K562 (cell line): ENCODE measurements around the gene MEA1. TPM values are rescaled to one million over a fixed set of nuclear protein-coding genes. Genes with fewer than 3 reads are reported as not detected.

Experiments
- CBX3 ChIP-seq, 2 experiments: IDR thresholded peaks; 1 replicate in 1 of 2; 2 replicates in 1 of 2; pipeline ENCODE4 v1.6.1; 2012; ENCODE audit warnings: inconsistent platforms in 2 of 2, low read length in 2 of 2, borderline replicate concordance in 1 of 2, control low read depth in 1 of 2
- DIDO1 ChIP-seq: fragments of 450-650 bp; IDR thresholded peaks from 2 replicates; pipeline ENCODE4 v1.6.1; 2016; ENCODE audit warnings: low read depth, missing biosample characterization, missing genetic modification characterization
- GATAD2A ChIP-seq: fragments of 450-650 bp; IDR thresholded peaks from 2 replicates; pipeline ENCODE4 v1.6.1; 2017
- HDGF ChIP-seq: fragments of 450-650 bp; IDR thresholded peaks from 2 replicates; pipeline ENCODE4 v1.6.1; 2016
- HNRNPUL1 ChIP-seq: fragments of 200-400 bp; formaldehyde crosslinking; IDR thresholded peaks from 2 replicates; pipeline ENCODE4 v1.6.1; 2017; ENCODE audit warnings: low read length
- KAT7 ChIP-seq: sonication (generic); formaldehyde crosslinking; IDR thresholded peaks from 2 replicates; pipeline ENCODE4 v1.8.0; 2022; ENCODE audit warnings: missing genetic modification reagents, mild to moderate bottlenecking, borderline replicate concordance
- KDM1A ChIP-seq, 2 experiments: fragments of 450-650 bp; IDR thresholded peaks; 2 replicates each; pipeline ENCODE4 v1.6.1; 2016; ENCODE audit warnings: mild to moderate bottlenecking in 2 of 2
- MCM2 ChIP-seq: fragments of 450-650 bp; IDR thresholded peaks from 2 replicates; pipeline ENCODE4 v1.6.1; 2017; ENCODE audit warnings: low read depth, mild to moderate bottlenecking
- MCM3 ChIP-seq: fragments of 450-650 bp; IDR thresholded peaks from 2 replicates; pipeline ENCODE4 v1.6.1; 2016
- MED1 ChIP-seq: sonication (generic); formaldehyde crosslinking; IDR thresholded peaks from 2 replicates; pipeline ENCODE4 v1.8.1; 2023; ENCODE audit warnings: missing genetic modification reagents, borderline replicate concordance
- MEF2D ChIP-seq: conservative IDR thresholded peaks from 2 replicates; pipeline ENCODE4 v1.6.1; 2016; ENCODE audit warnings: low read depth, missing genetic modification characterization, missing compliant biosample characterization
- RBM34 ChIP-seq: fragments of 200-400 bp; formaldehyde crosslinking; IDR thresholded peaks from 2 replicates; pipeline ENCODE4 v1.6.1; 2018; ENCODE audit warnings: low read length, borderline replicate concordance; ENCODE audit not compliant: insufficient read depth
- SMARCA5 ChIP-seq: fragments of 450-650 bp; IDR thresholded peaks from 2 replicates; pipeline ENCODE4 v1.6.1; 2016
- TEAD1 ChIP-seq, 2 experiments: fragments of 450-650 bp in 1 of 2; sonication (generic) in 1 of 2; formaldehyde crosslinking; IDR thresholded peaks; 2 replicates each; pipeline versions ENCODE4 v1.4.0 to v1.8.0; 2020 to 2022; ENCODE audit warnings: mild to moderate bottlenecking in 2 of 2, missing genetic modification reagents in 1 of 2
- TSHZ1 ChIP-seq: fragments of 250-450 bp; sonication (Bioruptor Pico); IDR thresholded peaks from 2 replicates; pipeline ENCODE4 v1.4.0; 2020; ENCODE audit warnings: mild to moderate bottlenecking, moderate library complexity
- ZKSCAN8 ChIP-seq: fragments of 200-800 bp; sonication (Bioruptor generic); IDR thresholded peaks from 2 replicates; pipeline ENCODE4 v1.6.1; 2016; ENCODE audit warnings: missing genetic modification characterization, missing compliant biosample characterization
- ZNF583 ChIP-seq: fragments of 250-450 bp; sonication (Bioruptor Pico); IDR thresholded peaks from 2 replicates; pipeline ENCODE4 v1.4.0; 2020
- ZNF740 ChIP-seq, 3 experiments: fragments of 200-800 bp in 1 of 3; sonication (Bioruptor generic) in 1 of 3; sonication (generic) in 1 of 3; formaldehyde crosslinking in 1 of 3; IDR thresholded peaks; 2 replicates each; pipeline versions ENCODE4 v1.6.1 to v1.8.0; 2016 to 2022; ENCODE audit warnings: mild to moderate bottlenecking in 2 of 3, missing compliant biosample characterization in 2 of 3, missing genetic modification characterization in 2 of 3, missing genetic modification reagents in 1 of 3
- polyA plus RNA-seq, 8 experiments: library from polyadenylated mRNA; depleted of rRNA in 4 of 8; stranded (reverse) in 5 of 8; unstranded in 3 of 8; fragments of >200 nt; fragmentation: Nextera tagmentation in 2 of 8; fragmentation: Illumina TruSeq in 1 of 8; extraction: Ambion mirVana in 2 of 8; extraction: Trizol in 1 of 8; gene quantifications; 2 replicates each; pipeline versions ENCODE4 v1.2.1 to v1.2.3, GENCODE V29; 2011 to 2014; ENCODE audit warnings: inconsistent platforms in 1 of 8, missing spikeins in 1 of 8
- total RNA-seq, 7 experiments: library from RNA; depleted of rRNA in 6 of 7; stranded (reverse); fragments of >200 nt in 6 of 7; fragmentation: Illumina TruSeq in 2 of 7; extraction: Trizol in 2 of 7; gene quantifications; 2 replicates each; pipeline versions ENCODE4 v1.2.1 to v1.2.3, GENCODE V29; 2011 to 2021; ENCODE audit warnings: low replicate concordance in 1 of 7
- TF ChIP-seq, protein P1 (sequence below): fragments of 450-650 bp; IDR thresholded peaks from one replicate; pipeline ENCODE4 v1.6.1; 2018; ENCODE audit warnings: mild to moderate bottlenecking, moderate library complexity; ENCODE audit not compliant: partially characterized antibody
- TF ChIP-seq, protein P2 (sequence below), 2 experiments: fragments of 200-800 bp in 1 of 2; sonication (Bioruptor generic) in 1 of 2; sonication (generic) in 1 of 2; formaldehyde crosslinking in 1 of 2; IDR thresholded peaks in 1 of 2; conservative IDR thresholded peaks in 1 of 2; 2 replicates each; pipeline versions ENCODE4 v1.5.0 to v1.6.1; 2016 to 2020; ENCODE audit warnings: missing compliant biosample characterization in 1 of 2, missing genetic modification characterization in 1 of 2, missing genetic modification reagents in 1 of 2

Gene MEA1
- total and polyA plus RNA-seq, 9 of the 15 experiments (the other 6 are each of a cell fraction or from before 2014, with no cell fraction given), result 86.8 to 210 (median 152) TPM

DNA sequence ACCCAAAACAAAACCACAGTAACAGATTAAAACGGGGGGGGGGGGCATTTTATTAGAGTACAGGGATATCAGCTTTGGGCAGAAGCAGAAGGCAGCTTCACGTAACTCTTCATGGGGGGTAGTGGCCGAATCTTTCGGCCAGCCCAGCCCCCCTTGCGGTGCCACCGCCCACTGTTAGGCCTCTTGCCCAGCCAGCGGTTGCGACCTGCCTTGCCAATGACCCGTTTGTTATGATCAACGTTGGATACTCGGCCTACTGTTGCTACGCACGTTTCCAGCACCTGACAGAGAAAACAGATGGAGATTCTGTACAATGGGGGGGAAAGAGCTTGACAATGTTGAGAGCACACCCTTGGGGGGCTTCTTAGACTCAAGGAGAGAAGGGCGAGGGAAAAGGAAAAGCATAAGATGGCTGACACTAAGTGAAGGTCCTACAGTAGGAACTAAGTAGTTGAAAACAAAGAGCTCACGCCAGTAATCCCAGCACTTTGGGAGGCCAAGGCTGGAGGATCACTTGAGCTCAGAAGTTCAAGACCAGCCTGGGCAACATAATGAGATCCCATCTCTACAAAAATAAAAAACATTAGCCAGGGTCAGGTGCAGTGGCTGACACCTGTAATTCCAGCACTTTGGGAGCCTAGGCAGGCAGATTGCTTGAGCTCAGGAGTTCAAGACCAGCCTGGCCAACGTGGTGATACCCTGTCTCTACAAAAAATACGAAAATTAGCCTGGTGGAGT lies 40.6 kb upstream of the MEA1 start (continued):
- peak; percentile 35; the same call in 1 of the 2 replicates for TF ChIP-seq GATAD2A
- no peak for TF ChIP-seq KAT7 (CRISPR knock-in tag)
- no peak for TF ChIP-seq HNRNPUL1
- no peak for TF ChIP-seq MED1 (CRISPR knock-in tag)
- no peak for TF ChIP-seq ZKSCAN8 (CRISPR knock-in tag)
- TF ChIP-seq MCM3, result no peak
- no peak for TF ChIP-seq ZNF583
- no peak for TF ChIP-seq TSHZ1 (CRISPR knock-in tag)
- peak; percentile 56 for TF ChIP-seq MEF2D (tag)
- TF ChIP-seq KDM1A (IDR thresholded peaks at IDR 0.05), result no peak
- no peak for TF ChIP-seq DIDO1 (tag)
- TF ChIP-seq RBM34, result no peak
- no peak for TF ChIP-seq CBX3 (IDR thresholded peaks at IDR 0.05; ENCODE audit: borderline replicate concordance in 1 of 2, low read length in 2 of 2)
- 0 out of 2 replicates have a peak, but pooled peaks have one; percentile 40 for TF ChIP-seq SMARCA5
- TF ChIP-seq ZNF740 (CRISPR knock-in tag; IDR thresholded peaks at IDR 0.05), result peak; percentile 92
- peak in 1 of 2 experiments; percentile 71; a peak in 2 of 4 replicates for TF ChIP-seq ZNF740 (tag; IDR thresholded peaks at IDR 0.05)
- TF ChIP-seq, protein P1, sequence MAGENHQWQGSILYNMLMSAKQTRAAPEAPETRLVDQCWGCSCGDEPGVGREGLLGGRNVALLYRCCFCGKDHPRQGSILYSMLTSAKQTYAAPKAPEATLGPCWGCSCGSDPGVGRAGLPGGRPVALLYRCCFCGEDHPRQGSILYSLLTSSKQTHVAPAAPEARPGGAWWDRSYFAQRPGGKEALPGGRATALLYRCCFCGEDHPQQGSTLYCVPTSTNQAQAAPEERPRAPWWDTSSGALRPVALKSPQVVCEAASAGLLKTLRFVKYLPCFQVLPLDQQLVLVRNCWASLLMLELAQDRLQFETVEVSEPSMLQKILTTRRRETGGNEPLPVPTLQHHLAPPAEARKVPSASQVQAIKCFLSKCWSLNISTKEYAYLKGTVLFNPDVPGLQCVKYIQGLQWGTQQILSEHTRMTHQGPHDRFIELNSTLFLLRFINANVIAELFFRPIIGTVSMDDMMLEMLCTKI, result no peak
- TF ChIP-seq TEAD1 (CRISPR knock-in tag; IDR thresholded peaks at IDR 0.05), result no peak
- TF ChIP-seq, protein P2, sequence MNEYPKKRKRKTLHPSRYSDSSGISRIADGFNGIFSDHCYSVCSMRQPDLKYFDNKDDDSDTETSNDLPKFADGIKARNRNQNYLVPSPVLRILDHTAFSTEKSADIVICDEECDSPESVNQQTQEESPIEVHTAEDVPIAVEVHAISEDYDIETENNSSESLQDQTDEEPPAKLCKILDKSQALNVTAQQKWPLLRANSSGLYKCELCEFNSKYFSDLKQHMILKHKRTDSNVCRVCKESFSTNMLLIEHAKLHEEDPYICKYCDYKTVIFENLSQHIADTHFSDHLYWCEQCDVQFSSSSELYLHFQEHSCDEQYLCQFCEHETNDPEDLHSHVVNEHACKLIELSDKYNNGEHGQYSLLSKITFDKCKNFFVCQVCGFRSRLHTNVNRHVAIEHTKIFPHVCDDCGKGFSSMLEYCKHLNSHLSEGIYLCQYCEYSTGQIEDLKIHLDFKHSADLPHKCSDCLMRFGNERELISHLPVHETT (CRISPR knock-in tag; conservative IDR thresholded peaks at IDR 0.05 in 1 of 2, IDR thresholded peaks at IDR 0.05 in 1 of 2), result no peak
- 0 out of 2 replicates have a peak, but pooled peaks have one; percentile 4 for TF ChIP-seq MCM2
- TF ChIP-seq HDGF, result 0 out of 2 replicates have a peak, but pooled peaks have one; percentile 19
